ENCODE data around the gene TAF8. TPM values are rescaled to one million over a fixed set of nuclear protein-coding genes. Genes with fewer than 3 reads are reported as not detected.

The TAF8 gene
- total RNA-seq, 1 experiment from 2014 or later: 25.9 TPM

GRCh38 chr6:42053601-42054000 is 3.3 kb downstream of the TAF8 start:
- Histone ChIP-seq H3K9ac (ENCODE audit: low read length) (no peak overlapping the region), H4K20me1 (ENCODE audit: insufficient read depth, low read depth, low read length) (no peaks in the 10 kb centered on the region), H2AFZ (ENCODE audit: low read length) (no peak overlapping the region), H3K36me3 (ENCODE audit: insufficient read depth, low read length) (peaks cover 43% of the 10 kb centered on the region), H3K79me2 (ENCODE audit: low read length) (peaks cover 18% of the 10 kb centered on the region), H3K27ac (ENCODE audit: low read length) (no peak overlapping the region), H3K9me3 (ENCODE audit: low read length) (no peaks in the 10 kb centered on the region), H3K4me1 (ENCODE audit: low read length) (peaks cover 24% of the 10 kb centered on the region), H3K27me3 (ENCODE audit: low read length) (no peaks in the 10 kb centered on the region), H3K4me3 (ENCODE audit: low read length) (no peak overlapping the region), H3K4me2 (ENCODE audit: low read depth, low read length, poor library complexity, severe bottlenecking) (no peak overlapping the region), H3K9me2 (replicated peaks; ENCODE audit: insufficient read depth, low read length) (no peaks in the 10 kb centered on the region)
- DNase-seq: no peak

- no peaks in the 10 kb centered on the region for H3K9me2 ChIP-seq (replicated peaks; ENCODE audit: insufficient read depth, low read length)
- no peak for DNase-seq
- no peak overlapping the region for H3K4me3 ChIP-seq (ENCODE audit: low read length)
- H3K79me2 ChIP-seq (ENCODE audit: low read length): no peaks in the 10 kb centered on the region
- no peaks in the 10 kb centered on the region for H3K27me3 ChIP-seq (ENCODE audit: low read length)
- H3K9ac ChIP-seq (ENCODE audit: low read length): no peak overlapping the region
- H2AFZ ChIP-seq (ENCODE audit: low read length): no peak overlapping the region
- H3K27ac ChIP-seq (ENCODE audit: low read length): no peak overlapping the region
- no peaks in the 10 kb centered on the region for H4K20me1 ChIP-seq (ENCODE audit: insufficient read depth, low read depth, low read length)
- no peak overlapping the region for H3K4me2 ChIP-seq (ENCODE audit: low read depth, low read length, poor library complexity, severe bottlenecking)
- no peaks in the 10 kb centered on the region for H3K9me3 ChIP-seq (ENCODE audit: low read length)
- H3K4me1 ChIP-seq (ENCODE audit: low read length): no peaks in the 10 kb centered on the region
- peaks cover 49% of the 10 kb centered on the region for H3K36me3 ChIP-seq (ENCODE audit: insufficient read depth, low read length)
These were observed 9.4 kb downstream of the TAF8 start for GRCh38 chr6:42059743-42060142.

- Histone ChIP-seq H3K4me1 (ENCODE audit: low read length) (no peaks in the 10 kb centered on the region), H3K4me2 (ENCODE audit: low read depth, low read length, poor library complexity, severe bottlenecking) (no peak overlapping the region), H2AFZ (ENCODE audit: low read length) (no peak overlapping the region), H3K9ac (ENCODE audit: low read length) (no peak overlapping the region), H3K27ac (ENCODE audit: low read length) (no peak overlapping the region), H3K27me3 (ENCODE audit: low read length) (no peaks in the 10 kb centered on the region), H3K9me3 (ENCODE audit: low read length) (no peaks in the 10 kb centered on the region), H3K9me2 (replicated peaks; ENCODE audit: insufficient read depth, low read length) (no peaks in the 10 kb centered on the region), H3K4me3 (ENCODE audit: low read length) (no peak overlapping the region), H4K20me1 (ENCODE audit: insufficient read depth, low read depth, low read length) (no peaks in the 10 kb centered on the region), H3K36me3 (ENCODE audit: insufficient read depth, low read length) (peaks cover 23% of the 10 kb centered on the region), H3K79me2 (ENCODE audit: low read length) (no peaks in the 10 kb centered on the region)
- DNase-seq: no peak
These were observed 15.9 kb downstream of the TAF8 start for GRCh38 chr6:42066156-42066675.

- Histone ChIP-seq H2AFZ (ENCODE audit: low read length) (no peak overlapping the region), H3K4me1 (ENCODE audit: low read length) (no peaks in the 10 kb centered on the region), H3K4me3 (ENCODE audit: low read length) (no peak overlapping the region), H3K36me3 (ENCODE audit: insufficient read depth, low read length) (peaks cover 17% of the 10 kb centered on the region), H3K9me2 (replicated peaks; ENCODE audit: insufficient read depth, low read length) (no peaks in the 10 kb centered on the region), H3K27me3 (ENCODE audit: low read length) (no peaks in the 10 kb centered on the region), H3K9me3 (ENCODE audit: low read length) (no peaks in the 10 kb centered on the region), H3K4me2 (ENCODE audit: low read depth, low read length, poor library complexity, severe bottlenecking) (no peak overlapping the region), H4K20me1 (ENCODE audit: insufficient read depth, low read depth, low read length) (no peaks in the 10 kb centered on the region), H3K27ac (ENCODE audit: low read length) (no peak overlapping the region), H3K9ac (ENCODE audit: low read length) (no peak overlapping the region), H3K79me2 (ENCODE audit: low read length) (no peaks in the 10 kb centered on the region)
- DNase-seq: no peak
These were observed 17.8 kb downstream of the TAF8 start for GRCh38 chr6:42068173-42068572.

- no peak overlapping the region for H2AFZ ChIP-seq (ENCODE audit: low read length)
- no peaks in the 10 kb centered on the region for H4K20me1 ChIP-seq (ENCODE audit: insufficient read depth, low read depth, low read length)
- H3K4me2 ChIP-seq (ENCODE audit: low read depth, low read length, poor library complexity, severe bottlenecking): no peak overlapping the region
- no peak for DNase-seq
- H3K9me3 ChIP-seq (ENCODE audit: low read length): no peaks in the 10 kb centered on the region
- H3K27me3 ChIP-seq (ENCODE audit: low read length): no peaks in the 10 kb centered on the region
- no peaks in the 10 kb centered on the region for H3K4me1 ChIP-seq (ENCODE audit: low read length)
- H3K4me3 ChIP-seq (ENCODE audit: low read length): no peak overlapping the region
- H3K36me3 ChIP-seq (ENCODE audit: insufficient read depth, low read length): peaks cover 15% of the 10 kb centered on the region
- H3K9me2 ChIP-seq (replicated peaks; ENCODE audit: insufficient read depth, low read length): no peaks in the 10 kb centered on the region
- H3K9ac ChIP-seq (ENCODE audit: low read length): no peak overlapping the region
- H3K27ac ChIP-seq (ENCODE audit: low read length): no peak overlapping the region
- no peaks in the 10 kb centered on the region for H3K79me2 ChIP-seq (ENCODE audit: low read length)
These were observed 18.7 kb downstream of the TAF8 start for GRCh38 chr6:42068872-42069522.

- no peaks in the 10 kb centered on the region for H3K9me2 ChIP-seq (replicated peaks; ENCODE audit: insufficient read depth, low read length)
- no peaks in the 10 kb centered on the region for H3K4me1 ChIP-seq (ENCODE audit: low read length)
- H3K9ac ChIP-seq (ENCODE audit: low read length): no peak overlapping the region
- no peaks in the 10 kb centered on the region for H3K9me3 ChIP-seq (ENCODE audit: low read length)
- no peaks in the 10 kb centered on the region for H3K27me3 ChIP-seq (ENCODE audit: low read length)
- no peak for DNase-seq
- H3K79me2 ChIP-seq (ENCODE audit: low read length): no peaks in the 10 kb centered on the region
- H4K20me1 ChIP-seq (ENCODE audit: insufficient read depth, low read depth, low read length): no peaks in the 10 kb centered on the region
- no peak overlapping the region for H2AFZ ChIP-seq (ENCODE audit: low read length)
- H3K4me2 ChIP-seq (ENCODE audit: low read depth, low read length, poor library complexity, severe bottlenecking): no peak overlapping the region
- H3K36me3 ChIP-seq (ENCODE audit: insufficient read depth, low read length): peaks cover 14% of the 10 kb centered on the region
- no peak overlapping the region for H3K27ac ChIP-seq (ENCODE audit: low read length)
- H3K4me3 ChIP-seq (ENCODE audit: low read length): no peak overlapping the region
These were observed 21.7 kb downstream of the TAF8 start for GRCh38 chr6:42071881-42072583.

GRCh38 chr6:42073287-42073686 is 23.0 kb downstream of the TAF8 start:
- H3K4me1 ChIP-seq (ENCODE audit: low read length): no peaks in the 10 kb centered on the region
- no peaks in the 10 kb centered on the region for H3K27me3 ChIP-seq (ENCODE audit: low read length)
- no peak overlapping the region for H3K9ac ChIP-seq (ENCODE audit: low read length)
- H3K9me3 ChIP-seq (ENCODE audit: low read length): no peaks in the 10 kb centered on the region
- H3K79me2 ChIP-seq (ENCODE audit: low read length): no peaks in the 10 kb centered on the region
- H2AFZ ChIP-seq (ENCODE audit: low read length): no peak overlapping the region
- no peak for DNase-seq
- H3K4me3 ChIP-seq (ENCODE audit: low read length): no peak overlapping the region
- no peak overlapping the region for H3K27ac ChIP-seq (ENCODE audit: low read length)
- H4K20me1 ChIP-seq (ENCODE audit: insufficient read depth, low read depth, low read length): no peaks in the 10 kb centered on the region
- H3K4me2 ChIP-seq (ENCODE audit: low read depth, low read length, poor library complexity, severe bottlenecking): no peak overlapping the region
- H3K36me3 ChIP-seq (ENCODE audit: insufficient read depth, low read length): peaks cover 16% of the 10 kb centered on the region
- H3K9me2 ChIP-seq (replicated peaks; ENCODE audit: insufficient read depth, low read length): no peaks in the 10 kb centered on the region

- Histone ChIP-seq H3K4me3 (ENCODE audit: low read length) (no peak overlapping the region), H3K9me2 (replicated peaks; ENCODE audit: insufficient read depth, low read length) (no peaks in the 10 kb centered on the region), H3K9ac (ENCODE audit: low read length) (no peak overlapping the region), H3K27ac (ENCODE audit: low read length) (no peak overlapping the region), H4K20me1 (ENCODE audit: insufficient read depth, low read depth, low read length) (no peaks in the 10 kb centered on the region), H3K79me2 (ENCODE audit: low read length) (no peaks in the 10 kb centered on the region), H2AFZ (ENCODE audit: low read length) (no peak overlapping the region), H3K9me3 (ENCODE audit: low read length) (no peaks in the 10 kb centered on the region), H3K36me3 (ENCODE audit: insufficient read depth, low read length) (peaks cover 13% of the 10 kb centered on the region; the same call in 1 of the 2 replicates), H3K4me2 (ENCODE audit: low read depth, low read length, poor library complexity, severe bottlenecking) (no peak overlapping the region), H3K4me1 (ENCODE audit: low read length) (no peaks in the 10 kb centered on the region), H3K27me3 (ENCODE audit: low read length) (no peaks in the 10 kb centered on the region)
- peak; percentile 70 for DNase-seq
These were observed 25.0 kb downstream of the TAF8 start for GRCh38 chr6:42075159-42075838.
